Measurements from ENCODE around the gene COLGALT1.

DNA sequence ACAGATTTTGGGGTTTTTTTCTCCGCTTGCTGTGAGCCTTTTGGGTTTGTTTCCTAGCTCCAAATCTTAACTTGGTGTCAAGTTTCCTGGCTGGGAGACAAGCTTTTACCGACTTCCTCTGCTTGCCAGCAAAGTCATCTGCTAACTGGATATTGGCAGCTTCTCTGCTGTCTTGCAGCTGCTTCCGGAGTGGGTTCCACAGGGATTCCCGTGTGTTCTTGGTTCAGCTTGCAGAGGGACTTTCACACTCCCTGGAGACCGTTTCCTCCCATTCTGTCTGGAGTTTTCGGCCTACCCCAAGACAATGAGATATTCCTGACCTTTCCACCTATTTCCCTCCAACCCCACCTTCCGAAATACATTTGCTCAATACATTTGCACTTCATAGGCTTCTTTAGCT is 2.2 kb upstream of the COLGALT1 start:
- TF ChIP-seq, protein P1, sequence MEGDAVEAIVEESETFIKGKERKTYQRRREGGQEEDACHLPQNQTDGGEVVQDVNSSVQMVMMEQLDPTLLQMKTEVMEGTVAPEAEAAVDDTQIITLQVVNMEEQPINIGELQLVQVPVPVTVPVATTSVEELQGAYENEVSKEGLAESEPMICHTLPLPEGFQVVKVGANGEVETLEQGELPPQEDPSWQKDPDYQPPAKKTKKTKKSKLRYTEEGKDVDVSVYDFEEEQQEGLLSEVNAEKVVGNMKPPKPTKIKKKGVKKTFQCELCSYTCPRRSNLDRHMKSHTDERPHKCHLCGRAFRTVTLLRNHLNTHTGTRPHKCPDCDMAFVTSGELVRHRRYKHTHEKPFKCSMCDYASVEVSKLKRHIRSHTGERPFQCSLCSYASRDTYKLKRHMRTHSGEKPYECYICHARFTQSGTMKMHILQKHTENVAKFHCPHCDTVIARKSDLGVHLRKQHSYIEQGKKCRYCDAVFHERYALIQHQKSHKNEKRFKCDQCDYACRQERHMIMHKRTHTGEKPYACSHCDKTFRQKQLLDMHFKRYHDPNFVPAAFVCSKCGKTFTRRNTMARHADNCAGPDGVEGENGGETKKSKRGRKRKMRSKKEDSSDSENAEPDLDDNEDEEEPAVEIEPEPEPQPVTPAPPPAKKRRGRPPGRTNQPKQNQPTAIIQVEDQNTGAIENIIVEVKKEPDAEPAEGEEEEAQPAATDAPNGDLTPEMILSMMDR (IDR thresholded peaks at IDR 0.05) = no peak
- TF ChIP-seq POLR2A (IDR thresholded peaks at IDR 0.05) = no peak

All from thyroid gland (tissue), 4 donors.